Natural killer cell treated with Interleukin-12 subunit alpha and Interleukin-12 subunit beta and Interleukin-15 and Interleukin-18, amount 100 ng/mL, for 72 hours (primary cell): ENCODE results near the gene ANP32B. TPM values are rescaled to one million over a fixed set of nuclear protein-coding genes. Genes with fewer than 3 reads are reported as not detected.

ENCODE experiments used
- ATAC-seq, 2 donors: fragments of 150-1000 bp; cut with Tn5 transposase in 1 of 2; sonication (Bioruptor Pico), chemical (Tn5 transposase) in 1 of 2; 2 replicates each; pipeline ENCODE4 v1.10.0; 2021
- DNase-seq: peaks from one replicate; pipeline ENCODE4 v3.0.0; 2022; ENCODE audit warnings: low spot score
- H3K27ac Mint-ChIP-seq, 2 donors: 1 replicate in 1 of 2; 2 replicates in 1 of 2; pipeline ENCODE4 v1.8.0; 2022; ENCODE audit warnings: mixed read lengths in 2 of 2, mild to moderate bottlenecking in 1 of 2, moderate library complexity in 1 of 2
- H3K27me3 Mint-ChIP-seq, 2 donors: 1 replicate in 1 of 2; 2 replicates in 1 of 2; pipeline ENCODE4 v1.8.0; 2022; ENCODE audit warnings: mixed read lengths in 2 of 2
- H3K36me3 Mint-ChIP-seq: one replicate; pipeline ENCODE4 v1.8.0; 2022; ENCODE audit warnings: mixed read lengths
- H3K4me1 Mint-ChIP-seq, 2 donors: 1 replicate in 1 of 2; 2 replicates in 1 of 2; pipeline ENCODE4 v1.8.0; 2022; ENCODE audit warnings: low read depth in 2 of 2, mixed read lengths in 2 of 2, mild to moderate bottlenecking in 1 of 2
- H3K4me3 Mint-ChIP-seq: one replicate; pipeline ENCODE4 v1.8.0; 2022; ENCODE audit warnings: mixed read lengths
- H3K9me3 Mint-ChIP-seq: 2 replicates; pipeline ENCODE4 v1.8.0; 2022; ENCODE audit warnings: mixed read lengths
- total RNA-seq, 2 donors: library from RNA; stranded (reverse); gene quantifications; one replicate each; pipeline ENCODE4 v1.2.3, GENCODE V29; 2022

Gene ANP32B
- total RNA-seq, 2 donors from 2014 or later = 160 to 345 TPM

DNA sequence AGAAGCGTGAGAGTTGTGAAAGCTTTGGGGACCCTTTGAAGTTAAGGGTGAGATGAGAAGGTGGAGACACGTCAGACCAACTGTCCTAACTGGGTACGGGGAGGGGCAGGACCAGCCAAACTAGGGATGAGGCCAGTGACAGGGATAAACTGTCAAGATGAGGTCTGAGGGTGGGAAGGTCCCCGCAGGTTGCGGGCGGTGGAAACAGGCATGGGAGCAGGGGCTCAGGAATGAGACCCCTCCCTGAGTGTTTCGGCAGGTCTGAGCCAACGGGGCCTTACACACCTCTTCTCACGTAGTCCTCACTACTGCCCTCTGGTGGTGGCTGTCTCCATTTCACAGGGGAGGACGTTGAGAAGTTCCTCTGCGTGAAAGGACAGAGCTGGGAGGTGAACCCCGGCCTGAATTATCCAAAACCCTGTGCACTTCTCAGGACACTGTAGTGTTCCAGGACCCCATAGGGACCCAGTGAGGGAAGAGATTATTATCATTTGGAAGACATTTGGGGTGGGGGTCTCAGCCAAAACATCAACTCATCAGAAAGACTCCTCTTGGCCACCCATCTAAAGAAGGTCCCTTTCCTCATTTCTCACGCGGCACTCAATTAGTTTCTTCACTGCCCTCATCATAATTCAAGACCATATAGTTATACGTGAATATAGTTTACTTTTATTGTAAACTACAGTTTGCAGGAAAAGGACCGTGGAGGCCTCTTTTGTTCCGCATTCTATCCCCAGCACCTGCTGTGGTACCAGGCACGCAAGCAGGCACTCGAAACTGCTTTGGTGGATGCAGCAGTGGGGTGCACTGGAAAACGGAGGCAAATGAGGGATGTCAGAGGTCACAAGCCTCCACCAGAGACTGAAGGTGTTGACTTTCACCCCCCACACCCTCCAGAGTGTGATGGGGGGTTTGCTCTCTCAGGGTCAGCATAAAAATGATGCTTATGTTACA is 51.7 kb downstream of the ANP32B start:
- Mint-ChIP-seq H3K9me3 (no peaks in the 10 kb centered on the region), H3K27me3 (peaks cover 2 to 5% of the 10 kb centered on the region in 2 donors), H3K27ac (peak overlapping the region in 1 of 2 donors; percentile 20), H3K4me3 (peak overlapping the region; percentile 27), H3K36me3 (no peaks in the 10 kb centered on the region), H3K4me1 (peaks cover 7 to 9% of the 10 kb centered on the region in 2 donors)
- DNase-seq (peak; percentile 90), ATAC-seq (peak; percentile 88)

DNA sequence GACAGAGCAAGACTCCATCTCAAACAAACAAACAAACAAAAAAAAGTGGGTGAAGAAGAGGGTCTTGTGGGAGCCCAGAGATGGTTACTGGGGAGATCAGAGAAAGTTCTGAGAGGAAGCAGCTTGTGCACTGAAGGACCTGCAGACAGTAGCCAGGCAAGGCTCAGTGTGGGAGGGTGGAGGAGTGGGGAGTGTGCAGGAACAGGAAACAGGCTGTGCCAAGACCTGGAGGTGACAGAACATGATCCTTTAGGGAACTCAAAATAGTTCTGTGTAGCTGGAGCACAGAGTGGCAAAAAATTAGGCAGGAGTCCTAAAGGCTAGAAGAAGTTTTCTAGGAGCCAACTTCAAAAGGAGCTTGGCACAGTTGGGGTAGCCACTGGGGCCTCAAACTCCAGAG is 54.2 kb downstream of the ANP32B start:
- Mint-ChIP-seq H3K36me3 (no peaks in the 10 kb centered on the region), H3K27me3 (peaks cover 8 to 11% of the 10 kb centered on the region in 2 donors), H3K9me3 (no peaks in the 10 kb centered on the region), H3K4me3 (no peak overlapping the region), H3K27ac (peak overlapping the region in 1 of 2 donors; percentile 17), H3K4me1 (peaks cover 7 to 9% of the 10 kb centered on the region in 2 donors)
- ATAC-seq (no peak), DNase-seq (no peak)

DNA sequence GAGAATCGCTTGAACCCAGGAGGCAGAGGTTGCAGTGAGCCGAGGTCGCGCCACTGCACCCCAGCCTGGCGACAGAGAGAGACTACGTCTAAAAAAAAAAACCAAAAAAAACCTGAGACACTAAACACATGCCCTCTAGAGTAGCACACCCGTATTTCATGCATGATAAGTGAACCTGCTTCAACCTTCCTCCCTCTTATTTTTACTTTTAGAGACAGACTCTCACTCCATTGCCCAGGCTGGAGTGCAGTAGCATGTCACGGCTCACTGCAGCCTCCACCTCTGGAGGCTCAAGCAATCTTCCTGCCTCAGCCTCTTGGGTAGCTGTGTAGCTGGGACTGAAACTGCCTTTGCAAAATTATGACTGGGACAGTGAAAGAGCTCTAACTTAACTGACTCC is 55.8 kb downstream of the ANP32B start:
- Mint-ChIP-seq H3K27me3 (peaks cover 8 to 11% of the 10 kb centered on the region in 2 donors), H3K36me3 (no peaks in the 10 kb centered on the region)
- ATAC-seq = no peak

DNA sequence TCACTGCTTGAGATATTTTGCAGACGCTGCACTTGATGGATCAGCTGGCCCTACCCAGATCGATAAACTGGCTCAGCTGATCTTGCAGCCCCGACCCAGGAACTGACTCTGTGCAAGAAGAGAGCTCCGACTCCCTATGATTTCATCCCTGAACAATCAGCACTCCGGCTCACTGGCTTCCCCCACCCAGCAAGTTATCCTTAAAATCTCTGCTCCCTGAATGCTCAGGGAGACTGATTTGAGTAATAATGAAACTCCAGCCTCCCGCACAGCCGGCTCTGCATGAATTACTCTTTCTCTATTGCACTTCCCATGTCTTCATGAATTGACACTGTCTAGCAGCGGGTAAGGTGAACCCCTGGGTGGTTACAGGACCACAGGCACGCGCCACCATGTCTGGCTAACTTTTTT is 56.5 kb downstream of the ANP32B start:
- Mint-ChIP-seq H3K4me1 (peaks cover 3 to 4% of the 10 kb centered on the region in 2 donors), H3K27ac (no peak overlapping the region), H3K27me3 (peaks cover 8 to 11% of the 10 kb centered on the region in 2 donors), H3K9me3 (no peaks in the 10 kb centered on the region), H3K4me3 (no peak overlapping the region), H3K36me3 (no peaks in the 10 kb centered on the region)
- DNase-seq (no peak), ATAC-seq (no peak)

More for the DNA sequence above, 55.8 kb downstream of the ANP32B start:
- H3K4me3 Mint-ChIP-seq = no peak overlapping the region
- peaks cover 7 to 9% of the 10 kb centered on the region in 2 donors for H3K4me1 Mint-ChIP-seq
- H3K27ac Mint-ChIP-seq = no peak overlapping the region
- no peak for DNase-seq
- no peaks in the 10 kb centered on the region for H3K9me3 Mint-ChIP-seq

DNA sequence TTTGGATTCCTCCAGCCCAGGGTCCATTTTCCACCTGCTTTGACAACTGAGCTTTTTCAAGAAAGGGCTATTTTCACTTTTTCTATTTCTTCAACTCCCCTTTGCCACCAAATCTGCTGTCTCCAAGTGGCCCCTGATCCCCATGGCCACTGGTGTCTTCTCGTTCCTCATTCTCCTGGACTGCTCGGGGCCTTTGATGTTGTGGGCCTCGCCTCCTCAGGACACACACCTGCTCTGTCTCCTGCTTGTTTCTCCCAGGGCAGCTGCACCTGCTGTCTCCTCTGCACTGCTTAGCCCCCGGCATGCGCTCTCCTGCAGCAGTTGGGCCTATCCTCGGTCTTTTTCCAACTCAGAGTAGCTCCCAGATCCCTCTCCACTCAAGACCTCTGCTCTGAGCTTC is 57.1 kb downstream of the ANP32B start:
- H3K4me1 Mint-ChIP-seq = peaks cover 3 to 5% of the 10 kb centered on the region in 2 donors
- peaks cover 3% of the 10 kb centered on the region for H3K36me3 Mint-ChIP-seq
- ATAC-seq = no peak
- DNase-seq = no peak
- H3K4me3 Mint-ChIP-seq = no peak overlapping the region
- H3K9me3 Mint-ChIP-seq = peaks cover 2% of the 10 kb centered on the region
- H3K27ac Mint-ChIP-seq = no peak overlapping the region
- peaks cover 6 to 11% of the 10 kb centered on the region in 2 donors for H3K27me3 Mint-ChIP-seq

DNA sequence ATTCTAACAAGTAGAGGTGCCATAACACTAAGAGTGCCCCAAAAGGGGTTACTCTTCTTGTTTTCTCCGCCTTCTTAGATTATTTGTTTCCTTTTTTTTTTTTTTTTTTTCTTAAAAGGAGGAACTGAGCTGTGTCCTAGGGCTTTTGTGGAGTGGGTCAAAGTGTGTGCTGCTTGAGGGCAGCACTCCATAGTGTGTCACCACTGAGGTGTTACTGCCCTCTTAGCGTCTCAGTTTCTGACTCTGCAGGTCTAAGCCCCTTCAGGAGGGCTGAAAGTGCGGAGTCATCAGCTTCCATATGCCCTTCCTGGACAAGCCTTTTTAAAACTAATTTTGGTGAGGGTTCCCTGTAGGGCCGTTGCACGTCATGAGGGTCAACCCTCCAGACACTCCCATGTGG is 60.8 kb downstream of the ANP32B start:
- no peak overlapping the region for H3K27ac Mint-ChIP-seq
- peaks cover 16 to 21% of the 10 kb centered on the region in 2 donors for H3K4me1 Mint-ChIP-seq
- H3K36me3 Mint-ChIP-seq = peaks cover 16% of the 10 kb centered on the region
- peaks cover 6 to 11% of the 10 kb centered on the region in 2 donors for H3K27me3 Mint-ChIP-seq
- no peak for ATAC-seq
- H3K9me3 Mint-ChIP-seq = peaks cover 3% of the 10 kb centered on the region
- H3K4me3 Mint-ChIP-seq = no peak overlapping the region
- no peak for DNase-seq

DNA sequence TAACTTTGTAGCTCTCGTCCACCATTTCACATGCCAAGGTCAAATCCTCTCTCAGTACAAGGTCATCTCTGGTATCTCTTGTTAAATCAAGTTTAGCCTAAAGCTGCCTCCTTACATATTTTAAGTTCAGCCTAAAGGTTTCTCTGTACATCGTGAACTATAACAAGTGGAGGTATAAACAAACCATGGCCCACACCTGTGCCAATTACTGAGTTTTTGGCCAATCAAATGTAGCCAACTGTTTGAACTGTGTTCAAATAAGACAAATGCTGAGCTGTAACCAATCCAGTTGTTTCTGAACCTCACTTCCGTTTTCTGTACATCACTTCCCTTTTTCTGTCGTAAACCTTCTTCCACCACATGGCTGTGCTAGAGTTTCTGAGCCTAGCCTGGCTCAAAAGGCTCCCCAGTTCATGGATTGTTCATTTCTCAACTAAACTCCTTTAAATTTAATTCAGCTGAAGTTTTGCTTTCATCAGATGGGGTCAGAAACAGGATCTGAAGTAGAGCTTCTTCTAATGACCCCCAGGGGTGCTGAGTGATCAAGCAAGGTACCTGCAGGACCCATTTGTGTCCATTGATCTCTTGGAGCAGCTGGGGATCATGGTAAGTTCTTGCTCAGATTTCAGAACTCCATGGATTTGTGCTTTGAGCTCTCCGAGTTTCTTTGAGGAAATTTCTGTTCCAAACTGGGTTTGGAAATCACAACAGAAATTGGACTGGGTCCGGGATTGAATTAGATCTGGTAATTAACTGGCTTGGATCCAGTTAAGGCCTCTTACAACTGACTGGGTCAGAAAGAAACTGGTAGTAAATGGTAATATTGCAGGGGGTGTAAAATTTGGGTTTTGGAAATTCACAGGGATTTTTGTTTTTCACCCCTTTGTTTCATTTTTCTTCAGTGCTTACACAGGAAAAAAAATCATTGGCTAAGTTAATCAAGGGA is 62.4 kb downstream of the ANP32B start:
- peaks cover 0 to 2% of the 10 kb centered on the region in 2 donors for H3K27me3 Mint-ChIP-seq
- DNase-seq (no peak), ATAC-seq (peak; percentile 89 to 95)
- H3K4me1 Mint-ChIP-seq = peaks cover 19 to 21% of the 10 kb centered on the region in 2 donors
- H3K9me3 Mint-ChIP-seq = peaks cover 3% of the 10 kb centered on the region
- peak overlapping the region; percentile 82 to 87 for H3K27ac Mint-ChIP-seq
- H3K36me3 Mint-ChIP-seq = peaks cover 16% of the 10 kb centered on the region
- H3K4me3 Mint-ChIP-seq = peak overlapping the region; percentile 88

DNA sequence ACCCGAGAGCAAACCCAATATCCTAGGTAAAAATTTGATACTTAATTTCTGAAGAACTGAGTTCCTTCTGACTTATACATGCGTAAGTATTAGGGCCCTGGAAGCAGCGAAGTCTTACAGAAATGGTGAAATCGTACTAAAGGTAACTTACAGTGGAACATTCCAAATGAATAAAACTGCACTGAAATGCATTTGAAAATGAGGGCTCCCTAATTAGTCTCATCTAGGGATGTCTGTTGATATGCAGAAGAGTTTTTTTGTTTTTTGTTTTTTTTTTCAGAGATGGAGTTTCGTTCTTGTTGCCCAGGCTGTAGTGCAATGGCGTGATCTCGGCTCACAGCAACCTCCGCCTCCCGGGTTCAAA is 63.0 kb downstream of the ANP32B start:
- no peak for DNase-seq
- Mint-ChIP-seq H3K27me3 (no peaks in the 10 kb centered on the region), H3K4me1 (peaks cover 19 to 21% of the 10 kb centered on the region in 2 donors), H3K36me3 (peaks cover 16% of the 10 kb centered on the region), H3K9me3 (peaks cover 3% of the 10 kb centered on the region), H3K27ac (peak overlapping the region; percentile 82 to 87), H3K4me3 (peak overlapping the region; percentile 88)
- no peak for ATAC-seq

DNA sequence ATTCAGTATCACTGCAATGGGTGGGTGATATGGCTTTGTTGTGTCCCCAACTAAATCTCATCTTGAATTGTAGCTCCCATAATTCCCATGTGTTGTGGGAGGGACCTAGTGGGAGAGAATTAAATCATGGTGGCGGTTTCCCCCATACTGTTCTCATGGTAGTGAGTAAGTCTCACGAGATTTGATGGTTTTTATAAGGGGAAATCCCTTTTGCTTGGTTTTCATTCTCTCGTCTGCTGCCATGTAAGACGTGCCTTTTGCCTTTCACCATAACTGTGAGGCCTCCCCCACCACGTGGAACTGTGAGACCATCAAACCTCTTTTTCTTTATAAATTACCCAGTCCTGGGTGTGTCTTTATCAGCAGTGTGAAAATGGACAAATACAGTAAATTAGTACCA is 63.9 kb downstream of the ANP32B start:
- peaks cover 19 to 21% of the 10 kb centered on the region in 2 donors for H3K4me1 Mint-ChIP-seq
- ATAC-seq = no peak
- no peak overlapping the region for H3K27ac Mint-ChIP-seq
- H3K4me3 Mint-ChIP-seq = peak overlapping the region; percentile 88
- H3K9me3 Mint-ChIP-seq = peaks cover 3% of the 10 kb centered on the region
- DNase-seq = no peak
- H3K36me3 Mint-ChIP-seq = peaks cover 16% of the 10 kb centered on the region
- no peaks in the 10 kb centered on the region for H3K27me3 Mint-ChIP-seq

DNA sequence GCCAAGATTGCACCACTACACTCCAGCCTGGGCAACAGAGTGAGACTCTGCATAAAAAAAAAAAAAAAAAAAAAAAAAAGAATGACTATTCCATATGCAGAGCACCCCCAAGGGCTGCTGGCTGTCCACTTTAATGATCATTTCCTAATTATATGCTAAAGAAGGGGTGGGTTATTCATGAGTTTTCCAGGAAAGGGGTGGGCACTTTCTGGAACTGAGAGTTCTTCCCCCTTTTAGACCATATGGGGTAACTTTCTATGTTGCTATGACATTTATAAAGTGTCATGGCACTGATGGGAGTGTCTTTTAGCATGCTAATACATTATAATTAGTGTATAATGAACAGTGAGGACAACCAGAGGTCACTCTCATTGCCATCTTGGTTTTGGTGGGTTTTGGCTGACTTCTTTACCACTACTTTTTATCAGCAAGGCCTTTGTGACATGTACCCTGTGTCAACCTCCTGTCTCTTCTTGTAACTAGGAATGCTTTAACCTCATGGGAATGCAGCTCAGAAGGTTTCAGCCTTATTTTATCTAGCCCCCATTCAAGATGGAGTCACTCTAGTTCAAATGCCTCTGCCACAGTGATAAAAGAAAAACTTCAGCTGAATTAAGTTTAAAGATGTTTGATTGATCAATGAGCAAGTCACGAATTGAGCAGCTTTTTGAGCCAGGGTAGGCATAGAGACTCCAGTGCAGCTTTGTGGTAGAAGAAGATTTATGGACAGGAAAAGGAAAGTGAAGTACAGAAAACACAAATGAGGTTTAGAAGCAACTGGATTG is 66.3 kb downstream of the ANP32B start:
- no peak overlapping the region for H3K4me3 Mint-ChIP-seq
- no peak for ATAC-seq
- no peak for DNase-seq
- peaks cover 22% of the 10 kb centered on the region for H3K36me3 Mint-ChIP-seq
- peaks cover 23 to 27% of the 10 kb centered on the region in 2 donors for H3K4me1 Mint-ChIP-seq
- H3K27me3 Mint-ChIP-seq = no peaks in the 10 kb centered on the region
- peaks cover 3% of the 10 kb centered on the region for H3K9me3 Mint-ChIP-seq
- H3K27ac Mint-ChIP-seq = no peak overlapping the region

DNA sequence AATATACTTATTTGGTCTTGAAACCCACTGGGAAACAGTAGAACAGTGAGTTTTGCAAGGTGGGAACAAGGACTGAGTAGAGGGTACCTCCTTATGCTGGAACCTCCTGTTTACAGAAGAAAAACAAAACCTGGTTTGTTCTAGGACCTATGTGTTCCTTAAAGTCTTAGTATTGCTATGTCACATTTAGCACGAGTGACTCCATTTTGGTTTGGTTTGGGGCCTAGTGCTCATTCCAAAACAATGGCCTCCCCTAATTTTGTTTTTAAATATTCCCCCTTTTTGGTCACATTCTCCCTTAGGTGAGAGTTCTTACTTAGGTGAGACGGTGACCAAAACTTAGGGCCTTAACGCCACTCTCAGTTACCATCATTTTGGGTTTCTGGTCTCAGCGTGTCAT is 67.2 kb downstream of the ANP32B start:
- Mint-ChIP-seq H3K9me3 (no peaks in the 10 kb centered on the region), H3K27ac (no peak overlapping the region), H3K36me3 (peaks cover 18% of the 10 kb centered on the region), H3K27me3 (no peaks in the 10 kb centered on the region), H3K4me3 (no peak overlapping the region), H3K4me1 (peaks cover 19 to 21% of the 10 kb centered on the region in 2 donors)
- DNase-seq (no peak), ATAC-seq (no peak)

DNA sequence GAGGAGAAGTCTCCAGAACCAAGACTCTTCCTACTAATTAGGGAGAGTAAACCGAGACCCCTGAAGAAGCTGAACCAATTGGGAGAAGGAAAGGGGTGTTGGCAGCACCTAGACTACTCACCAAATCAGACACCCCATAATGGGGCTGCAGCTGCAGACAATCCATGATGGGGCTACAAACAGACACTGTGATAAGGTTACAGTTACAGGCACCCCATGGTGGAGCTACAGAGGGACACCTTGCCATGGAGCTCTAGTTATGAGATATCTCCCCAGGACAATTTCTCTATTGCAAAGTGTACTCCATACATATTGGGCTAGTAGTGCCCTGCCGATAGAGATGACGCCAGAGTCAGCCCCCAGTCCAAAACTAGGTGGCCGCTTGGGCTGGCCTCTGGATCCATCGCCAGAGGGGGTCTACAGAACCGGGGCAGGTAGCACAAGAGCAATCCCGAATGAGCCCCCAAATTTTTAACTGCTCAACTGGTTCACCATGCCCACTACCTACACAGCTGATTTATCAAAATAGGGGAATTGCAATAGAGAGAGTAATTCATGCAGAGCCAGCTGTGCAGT is 71.3 kb downstream of the ANP32B start:
- no peak overlapping the region for H3K27ac Mint-ChIP-seq
- H3K4me1 Mint-ChIP-seq = peaks cover 10 to 19% of the 10 kb centered on the region in 2 donors
- no peak overlapping the region for H3K4me3 Mint-ChIP-seq
- no peak for ATAC-seq
- no peaks in the 10 kb centered on the region for H3K9me3 Mint-ChIP-seq
- no peak for DNase-seq
- H3K27me3 Mint-ChIP-seq = no peaks in the 10 kb centered on the region
- H3K36me3 Mint-ChIP-seq = peaks cover 6% of the 10 kb centered on the region
